Muscle layer of duodenum (tissue), 2 donors: ENCODE measurements around the gene CAV2.
"Not testable (repeated sequence)": the region's sequence is repeated elsewhere in the genome, so short reads cannot be mapped to it uniquely, and the experiment has no call there.

Source experiments
- H3K27ac ChIP-seq: one replicate; pipeline ENCODE4 v1.7.0; 2013; ENCODE audit warnings: mild to moderate bottlenecking, low read length
- H3K27me3 ChIP-seq: one replicate; pipeline ENCODE4 v1.7.0; 2013; ENCODE audit warnings: low read depth, mild to moderate bottlenecking, control low read depth, low read length
- H3K36me3 ChIP-seq, 2 donors: one replicate each; pipeline ENCODE4 v1.7.0; 2013; ENCODE audit warnings: low read length in 2 of 2, control low read depth in 1 of 2, mild to moderate bottlenecking in 1 of 2; ENCODE audit not compliant: insufficient read depth in 2 of 2, control insufficient read depth in 1 of 2
- H3K4me1 ChIP-seq, 2 donors: one replicate each; pipeline ENCODE4 v1.7.0; 2013; ENCODE audit warnings: low read length in 2 of 2, mild to moderate bottlenecking in 2 of 2, control low read depth in 1 of 2, moderate library complexity in 1 of 2; ENCODE audit not compliant: insufficient read depth in 2 of 2, control insufficient read depth in 1 of 2
- H3K4me3 ChIP-seq, 2 donors: one replicate each; pipeline ENCODE4 v1.7.0; 2013; ENCODE audit warnings: low read length in 2 of 2, low read depth in 1 of 2, mild to moderate bottlenecking in 1 of 2
- H3K9me3 ChIP-seq, 2 donors: one replicate each; pipeline ENCODE4 v1.7.0; 2013; ENCODE audit warnings: low read length in 2 of 2, control low read depth in 1 of 2, mild to moderate bottlenecking in 1 of 2; ENCODE audit not compliant: control insufficient read depth in 1 of 2
- donor health status: healthy.

CAV2 gene

GRCh38 chr7:116477625-116478024 lies 21.9 kb upstream of the CAV2 start:
- no peaks in the 10 kb centered on the region for H3K4me1 ChIP-seq
- no peak overlapping the region for H3K4me3 ChIP-seq
- no peaks in the 10 kb centered on the region for H3K9me3 ChIP-seq
- H3K36me3 ChIP-seq = no peaks in the 10 kb centered on the region
- no peaks in the 10 kb centered on the region for H3K27me3 ChIP-seq
- H3K27ac ChIP-seq = no peak overlapping the region

DNA sequence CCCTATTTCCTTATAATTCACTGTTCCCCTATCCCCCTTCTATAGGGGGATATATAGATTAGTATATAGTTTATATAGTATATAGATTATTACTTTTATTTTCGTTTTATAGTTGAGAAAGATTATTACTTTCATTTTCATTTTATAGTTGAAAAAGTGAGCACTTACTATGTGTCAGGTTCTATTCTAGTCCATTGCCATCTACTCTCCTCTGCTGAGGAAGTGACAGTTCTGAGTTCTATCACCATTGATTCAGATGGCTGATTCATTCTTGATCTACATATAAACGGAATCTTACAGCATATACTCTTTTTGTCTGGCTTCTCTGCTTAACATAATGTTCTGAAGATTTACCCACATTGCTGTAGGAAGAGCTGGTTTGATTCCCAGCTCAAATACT lies 20.7 kb upstream of the CAV2 start:
- Histone ChIP-seq H3K4me3 (no peak overlapping the region), H3K27ac (no peak overlapping the region), H3K27me3 (no peaks in the 10 kb centered on the region), H3K4me1 (peaks cover 0 to 2% of the 10 kb centered on the region in 2 donors), H3K36me3 (no peaks in the 10 kb centered on the region), H3K9me3 (no peaks in the 10 kb centered on the region)

DNA sequence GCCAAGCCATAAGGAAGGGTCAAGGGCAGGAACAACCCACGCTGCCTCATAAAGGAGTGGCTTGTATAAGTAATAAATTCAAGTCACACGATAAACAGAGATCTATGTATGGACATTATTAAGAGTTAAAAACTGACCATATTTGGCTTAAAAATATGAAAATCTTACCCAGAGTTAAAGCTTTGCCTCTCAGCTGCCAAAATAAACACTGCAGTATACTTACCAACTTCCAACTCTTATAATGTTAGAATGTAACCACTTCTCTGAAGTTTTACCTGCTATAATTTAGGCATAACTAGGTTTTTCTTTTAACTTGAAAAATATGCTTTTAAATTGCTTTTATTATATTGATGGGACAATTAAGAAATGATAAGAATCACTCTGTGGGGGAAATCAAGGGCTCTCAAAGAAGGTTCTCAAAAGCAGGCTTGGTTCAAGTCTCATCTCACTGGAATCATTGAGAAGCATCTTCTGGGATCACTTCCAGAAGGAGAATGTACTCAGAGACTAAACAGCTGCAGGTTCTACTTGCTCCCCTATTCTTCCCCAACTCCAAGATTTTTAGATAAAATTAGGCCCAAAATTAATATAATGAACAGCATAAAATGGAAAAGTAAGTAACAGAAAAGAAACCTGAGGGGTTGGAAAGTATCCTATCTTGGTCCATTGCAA lies 16.1 kb upstream of the CAV2 start:
- no peaks in the 10 kb centered on the region for H3K9me3 ChIP-seq
- no peak overlapping the region for H3K4me3 ChIP-seq
- H3K27ac ChIP-seq = no peak overlapping the region
- no peaks in the 10 kb centered on the region for H3K27me3 ChIP-seq
- peaks cover 0 to 2% of the 10 kb centered on the region in 2 donors for H3K4me1 ChIP-seq
- H3K36me3 ChIP-seq = no peaks in the 10 kb centered on the region

DNA sequence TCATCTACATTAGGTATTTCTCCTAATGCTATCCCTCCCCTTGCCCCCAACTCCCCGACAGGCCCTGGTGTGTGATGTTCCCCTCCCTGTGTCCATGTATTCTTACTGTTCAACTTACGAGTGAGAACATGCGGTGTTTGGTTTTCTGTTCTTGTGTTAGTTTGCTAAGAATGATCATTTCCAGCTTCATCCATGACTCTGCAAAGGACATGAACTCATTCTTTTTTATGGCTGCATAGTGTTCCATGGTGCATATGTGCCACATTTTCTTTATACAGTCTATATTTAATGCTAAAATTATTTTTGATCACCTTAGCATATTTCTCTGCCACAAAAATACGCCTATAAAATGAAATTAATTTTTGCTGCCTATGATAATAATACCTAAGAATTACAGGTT lies 15.1 kb upstream of the CAV2 start:
- H3K4me3 ChIP-seq, H3K4me1 ChIP-seq, H3K36me3 ChIP-seq, H3K27ac ChIP-seq, H3K27me3 ChIP-seq, H3K9me3 ChIP-seq: not testable (repeated sequence)

GRCh38 chr7:116487907-116488521 lies 11.5 kb upstream of the CAV2 start:
- H3K4me1 ChIP-seq = peaks cover 0 to 2% of the 10 kb centered on the region in 2 donors
- no peak overlapping the region for H3K27ac ChIP-seq
- no peaks in the 10 kb centered on the region for H3K9me3 ChIP-seq
- no peaks in the 10 kb centered on the region for H3K27me3 ChIP-seq
- no peaks in the 10 kb centered on the region for H3K36me3 ChIP-seq
- H3K4me3 ChIP-seq = no peak overlapping the region

DNA sequence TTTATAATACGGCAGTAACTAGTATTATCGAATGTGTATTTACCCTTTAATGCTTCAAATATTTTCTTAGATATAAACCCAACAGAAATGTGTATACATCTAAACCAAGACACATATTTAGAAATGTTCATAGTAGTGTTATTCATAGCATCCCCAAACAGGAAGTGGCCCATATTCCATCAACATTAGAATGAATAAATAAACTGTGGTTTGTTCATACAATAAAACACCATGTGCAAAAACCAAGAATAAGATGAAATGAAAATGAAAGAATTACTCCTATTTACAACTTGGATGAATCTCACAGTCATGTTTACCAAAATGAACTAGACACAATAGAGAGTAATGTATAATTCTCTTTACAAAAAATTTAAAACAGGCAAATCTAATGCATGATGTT lies 9.2 kb upstream of the CAV2 start:
- Histone ChIP-seq H3K9me3 (no peaks in the 10 kb centered on the region), H3K4me1 (no peaks in the 10 kb centered on the region), H3K27ac (no peak overlapping the region), H3K27me3 (no peaks in the 10 kb centered on the region), H3K4me3 (no peak overlapping the region), H3K36me3 (no peaks in the 10 kb centered on the region)

- Histone ChIP-seq H3K36me3 (no peaks in the 10 kb centered on the region), H3K27me3 (no peaks in the 10 kb centered on the region), H3K9me3 (no peaks in the 10 kb centered on the region), H3K27ac (no peak overlapping the region), H3K4me1 (no peaks in the 10 kb centered on the region), H3K4me3 (no peak overlapping the region)
Measured at GRCh38 chr7:116491887-116492653, 7.5 kb upstream of the CAV2 start.

DNA sequence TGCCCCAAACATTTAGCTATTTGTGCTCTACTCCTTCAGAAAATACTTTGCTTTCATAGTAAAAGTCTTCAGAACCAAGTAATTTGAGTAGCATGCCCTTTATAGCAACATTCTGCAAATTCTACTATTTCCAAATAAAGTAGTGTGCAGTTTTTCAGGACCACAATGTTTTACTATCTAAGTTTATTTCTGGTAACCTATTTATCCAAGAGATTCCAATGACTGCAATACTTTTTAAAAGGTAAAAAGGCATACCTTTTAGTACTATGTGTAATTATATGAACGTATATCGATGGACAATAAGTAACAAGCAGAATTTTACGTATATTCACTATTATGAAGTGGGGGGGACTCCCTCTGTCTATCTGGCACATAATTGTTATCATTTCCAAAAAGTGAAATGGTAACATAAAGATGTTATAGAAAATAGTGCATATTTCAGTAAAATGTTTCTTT lies 6.9 kb upstream of the CAV2 start:
- Histone ChIP-seq H3K27me3 (no peaks in the 10 kb centered on the region), H3K9me3 (no peaks in the 10 kb centered on the region), H3K4me1 (no peaks in the 10 kb centered on the region), H3K27ac (no peak overlapping the region), H3K4me3 (no peak overlapping the region), H3K36me3 (no peaks in the 10 kb centered on the region)

- Histone ChIP-seq H3K27ac (no peak overlapping the region), H3K27me3 (no peaks in the 10 kb centered on the region), H3K4me3 (no peak overlapping the region), H3K4me1 (no peaks in the 10 kb centered on the region), H3K9me3 (no peaks in the 10 kb centered on the region), H3K36me3 (no peaks in the 10 kb centered on the region)
Measured at GRCh38 chr7:116493449-116493848, 6.1 kb upstream of the CAV2 start.

- Histone ChIP-seq H3K27ac (no peak overlapping the region), H3K4me1 (peaks cover 0 to 4% of the 10 kb centered on the region in 2 donors), H3K36me3 (no peaks in the 10 kb centered on the region), H3K9me3 (no peaks in the 10 kb centered on the region), H3K4me3 (no peak overlapping the region), H3K27me3 (no peaks in the 10 kb centered on the region)
Measured at GRCh38 chr7:116494472-116494871, 5.1 kb upstream of the CAV2 start.

GRCh38 chr7:116495736-116496135 lies 3.8 kb upstream of the CAV2 start:
- Histone ChIP-seq H3K27ac (no peak overlapping the region), H3K4me1 (peaks cover 0 to 6% of the 10 kb centered on the region in 2 donors)

More at GRCh38 chr7:116495736-116496135, 3.8 kb upstream of the CAV2 start:
- no peak overlapping the region for H3K4me3 ChIP-seq
- no peaks in the 10 kb centered on the region for H3K36me3 ChIP-seq
- H3K9me3 ChIP-seq = no peaks in the 10 kb centered on the region
- H3K27me3 ChIP-seq = no peaks in the 10 kb centered on the region
